Large intestine (tissue), 3 donors: ENCODE data around the gene RAB13. TPM values are rescaled to one million over a fixed set of nuclear protein-coding genes. Genes with fewer than 3 reads are reported as not detected.
"Not testable (repeated sequence)": the region's sequence is repeated elsewhere in the genome, so short reads cannot be mapped to it uniquely, and the experiment has no call there.

Experiments used
- DNase-seq, 2 donors: peaks; one replicate each; pipeline versions ENCODE4 v3.0.0 to v3.0.0-alpha.2; 2013
- H3K27ac ChIP-seq: one replicate; pipeline ENCODE4 v1.5.1; 2013; ENCODE audit warnings: low read length
- H3K27me3 ChIP-seq: 2 replicates; pipeline ENCODE4 v1.6.1; 2013; ENCODE audit warnings: low read length; ENCODE audit not compliant: control insufficient read depth, insufficient read depth
- H3K36me3 ChIP-seq: 2 replicates; pipeline ENCODE4 v1.6.1; 2013; ENCODE audit warnings: low read length; ENCODE audit not compliant: control insufficient read depth, insufficient read depth
- H3K4me1 ChIP-seq: one replicate; pipeline ENCODE4 v1.6.1; 2013; ENCODE audit warnings: low read length; ENCODE audit not compliant: control insufficient read depth, insufficient read depth
- H3K4me3 ChIP-seq: one replicate; pipeline ENCODE4 v1.5.1; 2013; ENCODE audit warnings: low read length
- H3K9me3 ChIP-seq: one replicate; pipeline ENCODE4 v1.6.1; 2013; ENCODE audit warnings: mild to moderate bottlenecking, low read depth, low read length, moderate library complexity; ENCODE audit not compliant: control insufficient read depth
- WGBS: methylation state at CpG from one replicate; pipeline ENCODE4 v1.1.5; 2013; ENCODE audit warnings: low lambda C conversion rate; ENCODE audit not compliant: insufficient coverage; 5-methylcytosine and 5-hydroxymethylcytosine counted together
- polyA plus RNA-seq: library from polyadenylated mRNA; unstranded; fragments of 120-200 nt; gene quantifications from one replicate; pipeline ENCODE4 v1.2.1, GENCODE V29; 2013

Gene RAB13
- polyA plus RNA-seq, 1 donor = 110 TPM

DNA sequence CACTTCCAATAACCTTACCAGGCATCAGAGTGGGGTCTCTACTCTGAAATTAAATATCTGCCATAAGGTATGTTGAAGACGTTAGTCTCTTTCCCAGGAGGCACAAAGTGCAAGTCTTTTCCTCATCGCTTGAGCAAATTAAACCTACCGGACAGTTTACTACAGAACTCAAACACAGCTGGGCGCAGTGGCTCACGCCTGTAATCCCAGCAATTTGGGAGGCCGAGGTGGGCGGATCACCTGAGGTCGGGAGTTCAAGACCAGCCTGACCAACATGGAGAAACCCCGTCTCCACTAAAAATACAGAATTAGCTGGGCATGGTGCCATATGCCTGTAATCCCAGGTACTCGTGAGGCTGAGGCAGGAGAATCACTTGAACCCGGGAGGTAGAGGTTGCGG, 7.0 kb downstream of the RAB13 start:
- H3K4me3 ChIP-seq, H3K27me3 ChIP-seq, H3K27ac ChIP-seq, DNase-seq, H3K4me1 ChIP-seq, H3K9me3 ChIP-seq: not testable (repeated sequence)
- no CpG with 5 or more reads among the region's 12 CpGs for WGBS
- peaks cover 32% of the 10 kb centered on the region for H3K36me3 ChIP-seq

DNA sequence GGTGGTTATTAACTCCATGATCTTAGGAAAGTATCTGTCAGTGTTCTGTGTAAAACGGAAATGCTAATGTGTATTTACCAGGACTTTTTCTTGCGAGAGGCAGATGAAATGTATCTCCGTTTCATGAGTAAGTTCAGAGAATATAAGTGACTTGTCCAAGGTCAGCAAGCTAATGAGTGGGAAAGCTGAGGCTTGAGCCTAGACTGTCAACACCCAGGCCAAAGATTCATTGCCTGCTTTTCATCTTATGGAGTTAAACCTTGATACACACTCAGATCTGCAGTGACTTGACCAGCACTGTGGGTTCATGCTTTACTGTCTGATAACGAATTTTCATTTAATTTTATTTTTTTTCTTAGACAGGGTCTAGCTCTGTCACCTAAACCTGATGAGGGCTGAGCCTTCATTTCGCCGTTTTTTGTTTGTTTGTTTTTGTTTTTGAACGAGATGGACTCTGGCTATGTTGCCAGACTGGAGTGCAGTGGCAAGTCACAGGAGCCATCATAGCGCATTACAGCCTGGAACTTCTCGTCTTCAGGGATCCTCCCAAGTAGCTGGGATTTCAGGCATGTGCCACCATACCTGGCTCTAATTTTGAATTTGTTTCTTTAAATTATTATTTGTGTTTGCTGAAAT, 7.7 kb downstream of the RAB13 start:
- no peak for DNase-seq
- peaks cover 5% of the 10 kb centered on the region for H3K4me1 ChIP-seq
- H3K9me3 ChIP-seq = no peaks in the 10 kb centered on the region
- peak overlapping the region; percentile 78 for H3K27ac ChIP-seq
- H3K36me3 ChIP-seq = peaks cover 37% of the 10 kb centered on the region
- WGBS = 88% methylated on average over 1 of the region's 9 CpGs
- H3K27me3 ChIP-seq = no peaks in the 10 kb centered on the region
- H3K4me3 ChIP-seq = peak overlapping the region; percentile 97

DNA sequence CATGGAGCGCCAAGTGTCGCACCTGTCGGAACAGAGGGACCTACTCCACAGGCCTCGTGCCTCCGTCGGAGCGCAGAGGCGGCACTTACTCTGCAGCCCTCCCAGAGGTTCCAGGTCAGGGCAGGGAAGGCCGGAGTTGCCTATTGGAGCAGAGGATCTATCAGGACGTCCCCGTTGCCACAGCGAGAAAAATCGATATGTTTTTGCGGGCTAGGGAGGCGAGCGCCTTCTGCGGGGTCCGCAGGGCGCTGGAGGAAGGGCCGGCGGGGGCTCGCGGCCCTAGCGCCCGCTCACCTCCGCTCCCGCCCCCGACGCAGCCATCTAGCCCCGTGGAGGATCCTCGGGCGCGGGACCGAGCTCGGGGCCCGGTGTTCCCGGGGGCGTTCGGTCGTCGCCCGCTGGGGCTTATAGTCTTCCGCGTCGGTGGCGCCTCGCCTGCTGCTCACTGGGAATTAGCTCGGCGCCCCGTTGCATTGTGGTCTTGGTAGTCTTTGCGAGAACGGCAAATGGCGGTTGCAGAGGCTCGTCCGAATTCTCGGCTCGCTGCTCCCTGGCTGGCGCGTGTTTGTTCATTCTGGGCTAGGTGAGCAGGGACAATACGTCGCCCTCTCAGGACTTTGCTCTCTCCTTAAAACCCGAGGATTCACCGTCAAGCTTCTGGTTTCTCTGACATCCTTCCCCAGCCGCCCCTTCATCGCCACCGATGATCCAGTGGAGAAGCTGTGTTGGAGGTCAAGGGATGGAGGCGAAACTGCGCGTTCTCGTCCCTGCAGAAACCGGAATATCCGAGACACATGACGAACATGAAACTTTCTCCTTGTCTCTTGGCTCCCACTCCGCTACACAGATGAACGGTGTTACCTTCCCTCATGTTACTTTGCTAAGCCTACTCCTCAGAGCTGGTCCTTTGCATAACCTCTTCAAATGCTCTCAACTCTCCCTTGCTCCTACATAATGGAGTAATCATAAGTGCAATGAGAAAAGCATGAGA, 8.6 kb downstream of the RAB13 start, which contains the start of gene JTB:
Gene JTB (minus strand): TSS at position 425 of the 991 bp plus-strand sequence. CDS start 422 bp downstream, at position 3.
- no peaks in the 10 kb centered on the region for H3K9me3 ChIP-seq
- peak within 1 kb of the TSS; percentile 97 for H3K4me3 ChIP-seq
- H3K27ac ChIP-seq = peak within 1 kb of the TSS; percentile 78
- peaks cover 39% of the 10 kb centered on the region for H3K36me3 ChIP-seq
- peak; percentile 82 to 88 for DNase-seq
- no CpG with 5 or more reads among the region's 75 CpGs for WGBS
- no peaks in the 10 kb centered on the region for H3K27me3 ChIP-seq
- H3K4me1 ChIP-seq = peaks cover 5% of the 10 kb centered on the region

DNA sequence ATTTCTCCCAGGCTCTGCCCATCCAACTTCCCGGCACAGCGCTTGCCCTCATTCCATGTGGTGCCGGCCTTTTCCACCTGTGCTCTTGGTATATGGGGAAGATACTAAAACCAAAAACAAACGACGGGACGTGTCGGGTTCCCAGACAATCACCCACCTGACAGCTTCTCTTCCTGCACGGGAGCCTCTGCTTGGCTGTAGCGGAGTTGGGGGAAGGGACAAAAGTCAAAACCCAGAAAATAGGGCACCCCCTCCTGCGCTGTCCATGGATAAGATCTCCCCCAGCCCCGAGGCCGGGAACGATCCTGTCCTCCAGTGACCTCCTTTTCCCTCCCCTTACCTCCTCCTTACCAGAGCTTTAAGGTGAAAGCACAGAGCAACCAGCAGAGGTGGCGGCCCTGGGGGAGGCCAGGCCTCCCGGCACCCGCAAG, 9.3 kb downstream of the RAB13 start:
- WGBS = no CpG with 5 or more reads among the region's 16 CpGs
- no peak for DNase-seq
- peak overlapping the region; percentile 97 for H3K4me3 ChIP-seq
- no peaks in the 10 kb centered on the region for H3K27me3 ChIP-seq
- H3K27ac ChIP-seq = peak overlapping the region; percentile 78
- peaks cover 5% of the 10 kb centered on the region for H3K4me1 ChIP-seq
- no peaks in the 10 kb centered on the region for H3K9me3 ChIP-seq
- H3K36me3 ChIP-seq = peaks cover 32% of the 10 kb centered on the region

GRCh38 chr1:153973525-153973924, 12.6 kb downstream of the RAB13 start:
- no peak for DNase-seq
- H3K9me3 ChIP-seq = no peaks in the 10 kb centered on the region
- H3K27me3 ChIP-seq = no peaks in the 10 kb centered on the region
- WGBS = 90% methylated on average over 2 of the region's 7 CpGs
- no peak overlapping the region for H3K27ac ChIP-seq
- H3K4me1 ChIP-seq = peaks cover 5% of the 10 kb centered on the region
- H3K4me3 ChIP-seq = no peak overlapping the region
- H3K36me3 ChIP-seq = peaks cover 28% of the 10 kb centered on the region

DNA sequence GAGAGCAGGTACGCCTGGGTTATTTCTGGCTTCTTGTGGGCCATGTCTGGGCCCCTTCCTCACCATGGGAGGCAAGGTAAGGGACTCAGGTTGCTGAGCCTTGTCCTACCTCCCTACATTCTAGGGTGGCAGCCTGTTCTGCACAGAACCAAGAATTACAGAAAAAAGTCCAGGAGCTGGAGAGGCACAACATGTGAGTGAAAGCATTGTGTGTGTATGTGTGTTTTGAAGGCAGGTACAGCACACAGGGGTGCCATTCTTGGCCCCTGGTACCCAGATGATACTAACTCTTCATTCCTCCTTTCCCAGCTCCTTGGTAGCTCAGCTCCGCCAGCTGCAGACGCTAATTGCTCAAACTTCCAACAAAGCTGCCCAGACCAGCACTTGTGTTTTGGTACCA, 13.1 kb downstream of the RAB13 start:
- DNase-seq = no peak
- H3K4me1 ChIP-seq = peaks cover 5% of the 10 kb centered on the region
- no peak overlapping the region for H3K4me3 ChIP-seq
- peaks cover 28% of the 10 kb centered on the region for H3K36me3 ChIP-seq
- 90% methylated on average over 2 of the region's 3 CpGs for WGBS
- no peak overlapping the region for H3K27ac ChIP-seq
- no peaks in the 10 kb centered on the region for H3K27me3 ChIP-seq
- H3K9me3 ChIP-seq = no peaks in the 10 kb centered on the region

GRCh38 chr1:153970346-153970745, 15.8 kb downstream of the RAB13 start:
- no peak for DNase-seq
- no peaks in the 10 kb centered on the region for H3K9me3 ChIP-seq
- no peak overlapping the region for H3K27ac ChIP-seq
- peaks cover 21% of the 10 kb centered on the region for H3K36me3 ChIP-seq
- no peaks in the 10 kb centered on the region for H3K27me3 ChIP-seq
- no peak overlapping the region for H3K4me3 ChIP-seq
- H3K4me1 ChIP-seq = no peaks in the 10 kb centered on the region
- WGBS = no CpG with 5 or more reads among the region's 2 CpGs

GRCh38 chr1:153968972-153969371, 17.2 kb downstream of the RAB13 start:
- Histone ChIP-seq H3K4me3 (peak overlapping the region; percentile 54), H3K27ac (no peak overlapping the region), H3K9me3 (no peaks in the 10 kb centered on the region), H3K27me3 (no peaks in the 10 kb centered on the region), H3K4me1 (no peaks in the 10 kb centered on the region), H3K36me3 (peaks cover 10% of the 10 kb centered on the region)
- no peak for DNase-seq
- WGBS = no CpG with 5 or more reads among the region's 2 CpGs

GRCh38 chr1:153968408-153968807, 17.7 kb downstream of the RAB13 start:
- Histone ChIP-seq H3K4me3 (peak overlapping the region; percentile 54), H3K36me3 (peaks cover 5% of the 10 kb centered on the region), H3K9me3 (no peaks in the 10 kb centered on the region), H3K27ac (no peak overlapping the region), H3K4me1 (no peaks in the 10 kb centered on the region), H3K27me3 (no peaks in the 10 kb centered on the region)
- DNase-seq = peak in 1 of 2 donors; percentile 31
- WGBS = no CpG with 5 or more reads among the region's 13 CpGs

- no peaks in the 10 kb centered on the region for H3K9me3 ChIP-seq
- H3K4me1 ChIP-seq = no peaks in the 10 kb centered on the region
- no peak for DNase-seq
These were observed 18.2 kb downstream of the RAB13 start for GRCh38 chr1:153968000-153968363.

More at GRCh38 chr1:153968000-153968363, 18.2 kb downstream of the RAB13 start:
- Histone ChIP-seq H3K27me3 (no peaks in the 10 kb centered on the region), H3K27ac (peak overlapping the region; percentile 81), H3K36me3 (peaks cover under 1% of the 10 kb centered on the region), H3K4me3 (peak overlapping the region; percentile 54)
- no CpG with 5 or more reads among the region's 8 CpGs for WGBS
